ENCODE data around the gene ASPM.

DNA sequence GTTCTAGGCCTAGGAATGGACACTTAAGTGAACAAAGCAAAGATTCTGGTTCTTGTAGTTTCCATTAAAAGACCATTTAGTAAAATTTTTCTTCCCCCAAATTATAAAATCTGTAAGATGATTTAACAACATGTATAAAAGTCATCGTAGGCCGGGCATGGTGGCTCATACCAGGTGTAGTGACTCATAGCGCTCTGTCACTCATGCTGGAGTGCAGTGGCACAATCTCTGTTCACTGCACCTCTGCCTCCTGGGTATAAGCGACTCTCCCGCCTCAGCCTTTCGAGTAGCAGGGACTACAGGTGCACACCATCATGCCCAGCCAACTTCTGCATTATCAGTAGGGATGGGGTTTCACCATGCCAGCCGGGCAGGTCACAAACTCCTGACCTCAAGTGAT is 9.1 kb downstream of the ASPM start:
- TF ChIP-seq, protein P1, sequence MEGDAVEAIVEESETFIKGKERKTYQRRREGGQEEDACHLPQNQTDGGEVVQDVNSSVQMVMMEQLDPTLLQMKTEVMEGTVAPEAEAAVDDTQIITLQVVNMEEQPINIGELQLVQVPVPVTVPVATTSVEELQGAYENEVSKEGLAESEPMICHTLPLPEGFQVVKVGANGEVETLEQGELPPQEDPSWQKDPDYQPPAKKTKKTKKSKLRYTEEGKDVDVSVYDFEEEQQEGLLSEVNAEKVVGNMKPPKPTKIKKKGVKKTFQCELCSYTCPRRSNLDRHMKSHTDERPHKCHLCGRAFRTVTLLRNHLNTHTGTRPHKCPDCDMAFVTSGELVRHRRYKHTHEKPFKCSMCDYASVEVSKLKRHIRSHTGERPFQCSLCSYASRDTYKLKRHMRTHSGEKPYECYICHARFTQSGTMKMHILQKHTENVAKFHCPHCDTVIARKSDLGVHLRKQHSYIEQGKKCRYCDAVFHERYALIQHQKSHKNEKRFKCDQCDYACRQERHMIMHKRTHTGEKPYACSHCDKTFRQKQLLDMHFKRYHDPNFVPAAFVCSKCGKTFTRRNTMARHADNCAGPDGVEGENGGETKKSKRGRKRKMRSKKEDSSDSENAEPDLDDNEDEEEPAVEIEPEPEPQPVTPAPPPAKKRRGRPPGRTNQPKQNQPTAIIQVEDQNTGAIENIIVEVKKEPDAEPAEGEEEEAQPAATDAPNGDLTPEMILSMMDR (IDR thresholded peaks at IDR 0.05): no peak
- no peak for TF ChIP-seq POLR2A (IDR thresholded peaks at IDR 0.05)
